ENCODE measurements around the gene AUTS2. TPM values are rescaled to one million over a fixed set of nuclear protein-coding genes. Genes with fewer than 3 reads are reported as not detected.

Gene AUTS2
- total and polyA plus RNA-seq, 2 donors (not counting 1 experiment from before 2014, with no cell fraction given), result 0.60 to 9.1 TPM

- no peaks in the 10 kb centered on the region for H3K9me3 ChIP-seq (ENCODE audit: control insufficient read depth, insufficient read depth, low read depth, low read length)
- no peaks in the 10 kb centered on the region for H3K79me2 ChIP-seq (ENCODE audit: control insufficient read depth, insufficient read depth, low read length)
- H3K4me3 ChIP-seq (replicated peaks in 1 of 4; ENCODE audit: control extremely low read depth in 1 of 4, insufficient read depth in 1 of 4, low read depth in 3 of 4, low read length in 4 of 4), result no peak overlapping the region
- no peak overlapping the region for H2AFZ ChIP-seq (ENCODE audit: low read length)
- no peaks in the 10 kb centered on the region for H3K27me3 ChIP-seq (ENCODE audit: control insufficient read depth, insufficient read depth, low read length)
- no peaks in the 10 kb centered on the region for H4K20me1 ChIP-seq (ENCODE audit: control insufficient read depth, extremely low read depth, insufficient read depth, low read length)
- H3K36me3 ChIP-seq (ENCODE audit: control insufficient read depth, insufficient read depth, low read length), result no peaks in the 10 kb centered on the region
- H3K9ac ChIP-seq (ENCODE audit: insufficient read depth, low read length), result no peak overlapping the region
- H3K4me1 ChIP-seq (ENCODE audit: control insufficient read depth, extremely low read depth, insufficient read depth, low read length), result no peaks in the 10 kb centered on the region
- H3K4me2 ChIP-seq (ENCODE audit: extremely low read depth, insufficient read depth, low read length), result no peak overlapping the region
- no peak overlapping the region for H3K27ac ChIP-seq (ENCODE audit: insufficient read depth, low read length)
- no peak for DNase-seq (ENCODE audit: low read depth in 2 of 2)
- TF ChIP-seq EZH2 (IDR thresholded peaks at IDR 0.05; ENCODE audit: low read length, missing control alignments) (no peak), CTCF (conservative IDR thresholded peaks at IDR 0.05 in 1 of 2, IDR thresholded peaks at IDR 0.05 in 1 of 2; ENCODE audit: low read depth in 1 of 2, low read length in 2 of 2) (no peak)
Measured at GRCh38 chr7:70618020-70618551, 1019.8 kb downstream of the AUTS2 start.

- no peaks in the 10 kb centered on the region for H3K79me2 ChIP-seq (ENCODE audit: control insufficient read depth, insufficient read depth, low read length)
- no peaks in the 10 kb centered on the region for H3K27me3 ChIP-seq (ENCODE audit: control insufficient read depth, insufficient read depth, low read length)
- no peak for DNase-seq (ENCODE audit: low read depth in 2 of 2)
- TF ChIP-seq CTCF (conservative IDR thresholded peaks at IDR 0.05 in 1 of 2, IDR thresholded peaks at IDR 0.05 in 1 of 2; ENCODE audit: low read depth in 1 of 2, low read length in 2 of 2) (no peak), EZH2 (IDR thresholded peaks at IDR 0.05; ENCODE audit: low read length, missing control alignments) (no peak)
- no peak overlapping the region for H3K4me2 ChIP-seq (ENCODE audit: extremely low read depth, insufficient read depth, low read length)
- H3K4me3 ChIP-seq (replicated peaks in 1 of 4; ENCODE audit: control extremely low read depth in 1 of 4, insufficient read depth in 1 of 4, low read depth in 3 of 4, low read length in 4 of 4), result no peak overlapping the region
- no peak overlapping the region for H3K9ac ChIP-seq (ENCODE audit: insufficient read depth, low read length)
- H2AFZ ChIP-seq (ENCODE audit: low read length), result no peak overlapping the region
- no peaks in the 10 kb centered on the region for H3K9me3 ChIP-seq (ENCODE audit: control insufficient read depth, insufficient read depth, low read depth, low read length)
- H3K4me1 ChIP-seq (ENCODE audit: control insufficient read depth, extremely low read depth, insufficient read depth, low read length), result no peaks in the 10 kb centered on the region
- no peak overlapping the region for H3K27ac ChIP-seq (ENCODE audit: insufficient read depth, low read length)
- H4K20me1 ChIP-seq (ENCODE audit: control insufficient read depth, extremely low read depth, insufficient read depth, low read length), result no peaks in the 10 kb centered on the region
- no peaks in the 10 kb centered on the region for H3K36me3 ChIP-seq (ENCODE audit: control insufficient read depth, insufficient read depth, low read length)
Measured at GRCh38 chr7:70619130-70619529, 1020.9 kb downstream of the AUTS2 start.

- Histone ChIP-seq H3K4me1 (ENCODE audit: control insufficient read depth, extremely low read depth, insufficient read depth, low read length) (no peaks in the 10 kb centered on the region), H3K9ac (ENCODE audit: insufficient read depth, low read length) (no peak overlapping the region), H3K79me2 (ENCODE audit: control insufficient read depth, insufficient read depth, low read length) (no peaks in the 10 kb centered on the region), H3K4me2 (ENCODE audit: extremely low read depth, insufficient read depth, low read length) (no peak overlapping the region), H4K20me1 (ENCODE audit: control insufficient read depth, extremely low read depth, insufficient read depth, low read length) (no peaks in the 10 kb centered on the region), H3K4me3 (replicated peaks in 1 of 4; ENCODE audit: control extremely low read depth in 1 of 4, insufficient read depth in 1 of 4, low read depth in 3 of 4, low read length in 4 of 4) (no peak overlapping the region), H3K9me3 (ENCODE audit: control insufficient read depth, insufficient read depth, low read depth, low read length) (no peaks in the 10 kb centered on the region), H3K27me3 (ENCODE audit: control insufficient read depth, insufficient read depth, low read length) (no peaks in the 10 kb centered on the region), H2AFZ (ENCODE audit: low read length) (no peak overlapping the region), H3K27ac (ENCODE audit: insufficient read depth, low read length) (no peak overlapping the region), H3K36me3 (ENCODE audit: control insufficient read depth, insufficient read depth, low read length) (no peaks in the 10 kb centered on the region)
- TF ChIP-seq EZH2 (IDR thresholded peaks at IDR 0.05; ENCODE audit: low read length, missing control alignments), result no peak
- no peak for TF ChIP-seq CTCF (conservative IDR thresholded peaks at IDR 0.05 in 1 of 2, IDR thresholded peaks at IDR 0.05 in 1 of 2; ENCODE audit: low read depth in 1 of 2, low read length in 2 of 2)
- DNase-seq (ENCODE audit: low read depth in 2 of 2), result no peak
Measured at GRCh38 chr7:70619659-70620058, 1021.4 kb downstream of the AUTS2 start.
